ENCODE measurements around the gene XPNPEP3. TPM values are rescaled to one million over a fixed set of nuclear protein-coding genes. Genes with fewer than 3 reads are reported as not detected.

The XPNPEP3 gene
- 28.7 TPM for total RNA-seq
- long read RNA-seq, full-length matches to known transcripts = 6 of 8 reads
- long read RNA-seq, partial matches to known transcripts = 1 of 8 reads
- long read RNA-seq, other reads (novel, unspliced or antisense) = 1 of 8 reads

DNA sequence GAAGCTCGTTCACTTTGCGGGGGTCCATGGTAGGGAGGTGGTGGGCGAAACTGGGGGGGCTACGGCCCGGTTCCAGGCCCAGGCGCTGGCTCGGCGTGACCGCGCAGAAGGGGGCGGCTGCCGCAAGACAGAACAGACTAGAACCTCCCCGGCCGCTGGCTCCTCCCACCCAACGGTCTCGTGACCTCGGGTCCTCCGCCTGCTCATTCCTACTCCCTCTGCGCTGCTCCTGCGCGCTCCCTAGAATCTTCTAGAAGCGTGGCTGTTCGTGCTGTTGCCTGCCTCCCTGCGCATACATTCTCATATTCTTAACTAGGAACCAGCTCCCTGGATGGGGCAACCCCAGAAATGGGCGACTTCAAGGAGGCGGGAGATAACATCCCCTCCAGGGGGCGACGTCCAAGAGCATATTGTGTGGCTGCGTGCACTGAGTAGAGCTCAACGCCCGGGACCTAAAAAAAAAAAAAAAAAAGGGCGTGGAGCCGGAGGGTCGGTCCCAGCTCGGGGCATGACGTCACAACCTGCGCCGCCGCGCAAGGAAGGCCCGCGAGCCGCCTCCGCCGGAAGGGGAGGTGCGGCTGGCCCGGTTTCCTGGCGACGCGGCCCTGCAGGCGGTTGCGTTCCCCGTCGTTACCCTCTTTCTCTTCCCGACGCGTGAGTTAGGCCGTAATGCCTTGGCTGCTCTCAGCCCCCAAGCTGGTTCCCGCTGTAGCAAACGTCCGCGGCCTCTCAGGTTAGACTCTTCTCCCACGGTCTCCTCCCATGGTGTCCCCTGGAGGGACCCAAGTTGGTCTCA, at the start of gene XPNPEP3, which contains the start of gene ST13:
Gene XPNPEP3, plus strand, starts transcription at position 636 of the 796 bp plus-strand sequence. Its CDS starts 34 bp downstream, at position 670.
Gene ST13, minus strand, starts transcription at position 127 of the 796 bp plus-strand sequence. Its CDS starts 99 bp downstream, at position 28.
- peak within 1 kb of the TSS; percentile 84 for H3K4me3 ChIP-seq
- intact Hi-C loops (cut with micrococcal nuclease) = no loop called here
- peaks cover 10% of the 10 kb centered on the region for H3K36me3 ChIP-seq
- peaks cover 70% of the 10 kb centered on the region for H3K4me1 ChIP-seq
- DNase-seq = peak; percentile 98
- peak within 1 kb of the TSS; percentile 99 for H3K27ac ChIP-seq (replicated peaks)
- TF ChIP-seq, protein P1, sequence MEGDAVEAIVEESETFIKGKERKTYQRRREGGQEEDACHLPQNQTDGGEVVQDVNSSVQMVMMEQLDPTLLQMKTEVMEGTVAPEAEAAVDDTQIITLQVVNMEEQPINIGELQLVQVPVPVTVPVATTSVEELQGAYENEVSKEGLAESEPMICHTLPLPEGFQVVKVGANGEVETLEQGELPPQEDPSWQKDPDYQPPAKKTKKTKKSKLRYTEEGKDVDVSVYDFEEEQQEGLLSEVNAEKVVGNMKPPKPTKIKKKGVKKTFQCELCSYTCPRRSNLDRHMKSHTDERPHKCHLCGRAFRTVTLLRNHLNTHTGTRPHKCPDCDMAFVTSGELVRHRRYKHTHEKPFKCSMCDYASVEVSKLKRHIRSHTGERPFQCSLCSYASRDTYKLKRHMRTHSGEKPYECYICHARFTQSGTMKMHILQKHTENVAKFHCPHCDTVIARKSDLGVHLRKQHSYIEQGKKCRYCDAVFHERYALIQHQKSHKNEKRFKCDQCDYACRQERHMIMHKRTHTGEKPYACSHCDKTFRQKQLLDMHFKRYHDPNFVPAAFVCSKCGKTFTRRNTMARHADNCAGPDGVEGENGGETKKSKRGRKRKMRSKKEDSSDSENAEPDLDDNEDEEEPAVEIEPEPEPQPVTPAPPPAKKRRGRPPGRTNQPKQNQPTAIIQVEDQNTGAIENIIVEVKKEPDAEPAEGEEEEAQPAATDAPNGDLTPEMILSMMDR (IDR thresholded peaks at IDR 0.05; ENCODE audit: borderline replicate concordance) = peak; percentile 31
- no peaks in the 10 kb centered on the region for H3K27me3 ChIP-seq (ENCODE audit: low read depth)
- no peaks in the 10 kb centered on the region for H3K9me3 ChIP-seq (replicated peaks)

DNA sequence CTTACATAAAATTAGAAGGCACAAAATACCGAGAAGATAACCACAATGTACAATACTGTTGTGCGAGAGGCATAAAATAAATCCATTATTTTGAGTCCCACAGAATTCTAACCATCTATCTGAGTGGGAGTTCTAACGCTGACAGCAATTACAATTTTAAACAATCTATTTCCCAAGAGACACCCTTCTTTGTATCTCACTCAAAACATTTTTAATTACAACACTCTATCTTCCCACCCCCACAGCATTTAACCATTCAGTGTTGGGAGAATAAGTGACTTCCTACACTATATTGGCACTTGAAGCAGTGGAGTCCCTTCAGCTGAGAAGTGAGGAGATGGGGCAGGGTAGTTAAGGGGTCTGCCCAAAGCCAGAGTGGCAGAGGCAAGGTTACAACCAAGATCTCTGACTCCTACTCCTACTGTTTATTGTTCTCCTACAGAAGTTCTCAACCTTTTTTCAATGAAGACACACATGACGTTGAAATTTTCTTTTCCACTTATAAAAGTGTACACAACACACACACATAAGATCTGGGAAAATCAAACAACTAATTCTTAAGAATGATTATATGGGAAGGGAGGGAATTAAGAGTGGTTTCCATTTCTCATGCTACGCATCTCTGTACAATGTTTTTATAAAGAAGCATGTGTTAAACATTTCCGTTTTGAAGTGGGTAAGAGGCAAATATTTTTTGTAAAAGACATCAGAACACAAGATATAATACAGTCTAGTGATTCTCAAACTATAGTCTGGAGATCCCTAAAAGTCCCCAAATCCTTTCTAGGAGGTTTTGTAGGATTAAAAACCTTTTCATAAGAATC, 48.7 kb upstream of the XPNPEP3 start:
- TF ChIP-seq, protein P1 (IDR thresholded peaks at IDR 0.05; ENCODE audit: borderline replicate concordance) = no peak
- Histone ChIP-seq H3K4me1 (peaks cover 3% of the 10 kb centered on the region), H3K27me3 (ENCODE audit: low read depth) (no peaks in the 10 kb centered on the region), H3K27ac (replicated peaks) (no peak overlapping the region), H3K9me3 (replicated peaks) (no peaks in the 10 kb centered on the region), H3K4me3 (no peak overlapping the region), H3K36me3 (peaks cover 8% of the 10 kb centered on the region)
- no peak for DNase-seq
- intact Hi-C loops (cut with micrococcal nuclease) = no loop called here

DNA sequence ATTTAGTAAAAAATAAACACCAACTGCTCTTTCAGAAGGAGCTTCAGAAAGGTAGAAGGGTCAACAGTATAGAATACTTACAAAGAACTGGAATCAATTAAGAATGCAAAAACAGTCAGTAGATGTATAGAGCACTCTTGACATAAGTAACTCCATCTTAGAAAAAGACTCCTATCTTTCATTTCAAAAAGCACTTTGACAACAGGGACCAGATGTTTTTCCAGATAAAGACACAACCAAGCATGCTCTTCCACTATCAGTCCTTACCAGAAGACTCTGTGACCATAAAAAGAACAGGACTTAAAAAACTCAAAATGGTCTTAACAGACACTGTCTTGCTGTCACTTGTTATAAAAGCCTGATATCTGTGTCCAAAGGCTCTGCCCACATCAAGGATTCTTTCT, 43.0 kb upstream of the XPNPEP3 start:
- no peaks in the 10 kb centered on the region for H3K27me3 ChIP-seq (ENCODE audit: low read depth)
- no peaks in the 10 kb centered on the region for H3K9me3 ChIP-seq (replicated peaks)
- H3K4me3 ChIP-seq = no peak overlapping the region
- DNase-seq = no peak
- H3K36me3 ChIP-seq = no peaks in the 10 kb centered on the region
- H3K4me1 ChIP-seq = peaks cover 22% of the 10 kb centered on the region
- H3K27ac ChIP-seq (replicated peaks) = no peak overlapping the region
- intact Hi-C loops (cut with micrococcal nuclease) = no loop called here
- TF ChIP-seq, protein P1 (IDR thresholded peaks at IDR 0.05; ENCODE audit: borderline replicate concordance) = no peak

DNA sequence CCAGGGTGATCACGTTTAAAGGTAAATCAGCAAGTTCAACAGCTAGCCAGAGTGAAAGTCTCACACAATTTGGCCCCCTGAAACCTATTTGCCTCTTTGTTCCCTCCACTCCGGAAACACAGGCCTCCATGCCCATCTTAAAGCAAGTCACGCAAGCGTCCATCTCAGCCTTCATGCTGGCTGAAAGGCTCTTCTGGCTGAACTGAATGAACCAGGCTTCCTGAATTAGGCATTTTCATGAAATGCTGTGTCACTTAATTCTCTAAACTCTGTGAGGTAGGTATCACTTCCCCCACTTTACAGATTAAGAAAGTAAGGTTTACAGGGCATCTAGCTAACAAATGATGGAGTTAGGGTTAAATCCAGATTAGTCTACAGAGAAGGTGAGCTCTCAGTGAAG, 39.2 kb upstream of the XPNPEP3 start:
- intact Hi-C loops (cut with micrococcal nuclease) = no loop called here
- DNase-seq = no peak
- no peak overlapping the region for H3K27ac ChIP-seq (replicated peaks)
- TF ChIP-seq, protein P1 (IDR thresholded peaks at IDR 0.05; ENCODE audit: borderline replicate concordance) = no peak
- H3K4me3 ChIP-seq = peak overlapping the region; percentile 91
- H3K36me3 ChIP-seq = peaks cover 2% of the 10 kb centered on the region
- no peaks in the 10 kb centered on the region for H3K9me3 ChIP-seq (replicated peaks)
- H3K4me1 ChIP-seq = peaks cover 35% of the 10 kb centered on the region
- no peaks in the 10 kb centered on the region for H3K27me3 ChIP-seq (ENCODE audit: low read depth)

DNA sequence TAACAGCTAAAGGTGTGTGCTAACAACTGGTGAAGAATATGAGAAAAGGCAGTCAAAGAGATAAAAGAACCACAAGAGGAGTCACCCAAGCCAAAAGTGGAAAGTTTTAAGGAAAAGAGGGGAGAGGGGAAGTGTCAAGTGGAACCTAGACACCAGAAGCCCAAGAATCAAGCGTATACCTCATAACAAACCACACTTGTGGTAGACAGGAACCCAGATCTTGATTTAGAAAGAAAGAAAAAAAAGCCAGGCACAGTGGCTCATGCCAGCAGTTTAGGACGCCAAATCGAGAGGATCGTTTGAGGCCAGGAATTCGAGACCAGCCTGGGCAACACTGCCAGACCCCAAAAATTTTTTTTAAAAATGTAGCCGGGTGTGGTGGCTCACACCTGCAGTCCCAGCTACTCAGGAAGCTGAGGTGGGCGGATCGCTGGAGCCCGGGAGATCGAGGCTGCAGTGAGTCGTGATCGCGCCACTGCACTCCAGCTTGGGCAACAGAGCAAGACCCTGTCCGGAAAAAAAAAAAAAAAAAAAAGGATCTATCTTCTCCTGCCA, 38.7 kb upstream of the XPNPEP3 start:
- H3K4me1 ChIP-seq = peaks cover 35% of the 10 kb centered on the region
- intact Hi-C loops (cut with micrococcal nuclease) = no loop called here
- H3K9me3 ChIP-seq (replicated peaks) = no peaks in the 10 kb centered on the region
- H3K4me3 ChIP-seq = peak overlapping the region; percentile 91
- TF ChIP-seq, protein P1 (IDR thresholded peaks at IDR 0.05; ENCODE audit: borderline replicate concordance) = no peak
- no peak for DNase-seq
- H3K27me3 ChIP-seq (ENCODE audit: low read depth) = no peaks in the 10 kb centered on the region
- H3K27ac ChIP-seq (replicated peaks) = no peak overlapping the region
- peaks cover 7% of the 10 kb centered on the region for H3K36me3 ChIP-seq
